Neural cell (in vitro differentiated cells): ENCODE results near the gene CAMK2B. TPM values are rescaled to one million over a fixed set of nuclear protein-coding genes. Genes with fewer than 3 reads are reported as not detected.

Experiments
- H2AFZ ChIP-seq: fragments of 200-600, 300-800 bp; sonication (generic), shearing (Covaris generic); 2 replicates; pipeline ENCODE4 v1.6.0; 2014; ENCODE audit warnings: low read depth, mild to moderate bottlenecking, antibody characterized with exemption, low read length, moderate library complexity
- H3F3A ChIP-seq: fragments of 200-600 bp; shearing (Covaris generic); 2 replicates; pipeline ENCODE4 v1.6.1; 2016; ENCODE audit warnings: mild to moderate bottlenecking, moderate library complexity, mixed read lengths, antibody characterized with exemption, low read length; ENCODE audit not compliant: insufficient read depth, poor library complexity, severe bottlenecking
- H3K27ac ChIP-seq: fragments of 200-600, 300-800 bp; sonication (generic), shearing (Covaris generic); 2 replicates; pipeline ENCODE4 v1.5.1; 2014; ENCODE audit warnings: mild to moderate bottlenecking, low read length, moderate library complexity
- H3K27me3 ChIP-seq: fragments of 300-800, 200-600 bp; sonication (generic), shearing (Covaris generic); 2 replicates; pipeline ENCODE4 v1.6.0; 2014; ENCODE audit warnings: mild to moderate bottlenecking, low read depth, low read length, moderate library complexity; ENCODE audit not compliant: insufficient read depth
- H3K36me3 ChIP-seq: fragments of 300-800, 200-600 bp; sonication (generic), shearing (Covaris generic); 2 replicates; pipeline ENCODE4 v1.5.1; 2014; ENCODE audit warnings: mild to moderate bottlenecking, antibody characterized with exemption, low read length, moderate library complexity; ENCODE audit not compliant: insufficient read depth
- H3K4me2 ChIP-seq: fragments of 300-800, 200-600 bp; sonication (generic), shearing (Covaris generic); 2 replicates; pipeline ENCODE4 v1.6.0; 2014; ENCODE audit warnings: mild to moderate bottlenecking, low read length
- H3K4me3 ChIP-seq: fragments of 300-800, 200-600 bp; sonication (generic), shearing (Covaris generic); 2 replicates; pipeline ENCODE4 v1.5.1; 2014; ENCODE audit warnings: mild to moderate bottlenecking, low read length, moderate library complexity
- H3K79me2 ChIP-seq: fragments of 200-600 bp; shearing (Covaris generic); replicated peaks from 2 replicates; pipeline ENCODE4 v1.6.0; 2014; ENCODE audit warnings: mild to moderate bottlenecking, low read length, moderate library complexity; ENCODE audit not compliant: insufficient read depth
- H3K9ac ChIP-seq: fragments of 300-800, 200-600 bp; sonication (generic), shearing (Covaris generic); 2 replicates; pipeline ENCODE4 v1.6.1; 2016; ENCODE audit warnings: mild to moderate bottlenecking, low read length, mixed read lengths
- H3K9me2 ChIP-seq: fragments of 200-600 bp; shearing (Covaris generic); 2 replicates; pipeline ENCODE4 v1.6.1; 2016; ENCODE audit warnings: mild to moderate bottlenecking, low read length, mixed read lengths; ENCODE audit not compliant: insufficient read depth
- H3K9me3 ChIP-seq: fragments of 200-600, 300-800 bp; sonication (generic), shearing (Covaris generic); 2 replicates; pipeline ENCODE4 v1.6.1; 2016; ENCODE audit warnings: mild to moderate bottlenecking, mixed run types, low read length, moderate library complexity, mixed read lengths
- H4K20me1 ChIP-seq: fragments of 200-600 bp; shearing (Covaris generic); 2 replicates; pipeline ENCODE4 v1.6.1; 2016; ENCODE audit warnings: mild to moderate bottlenecking, mixed run types; ENCODE audit not compliant: insufficient read depth
- CTCF ChIP-seq: fragments of 450-650 bp; IDR thresholded peaks from 2 replicates; pipeline ENCODE4 v1.5.1; 2014; ENCODE audit warnings: antibody characterized with exemption, mild to moderate bottlenecking, moderate library complexity; ENCODE audit not compliant: poor library complexity, severe bottlenecking
- EP300 ChIP-seq: fragments of 450-650 bp; conservative IDR thresholded peaks from 2 replicates; pipeline ENCODE4 v1.6.1; 2014; ENCODE audit warnings: antibody characterized with exemption, mild to moderate bottlenecking, moderate library complexity; ENCODE audit not compliant: poor library complexity, severe bottlenecking
- EZH2 ChIP-seq: fragments of 200-600, 300-800 bp; shearing (Covaris generic), sonication (generic); IDR thresholded peaks from 2 replicates; pipeline ENCODE4 v1.6.1; 2014; ENCODE audit warnings: antibody characterized with exemption, low read length, borderline replicate concordance, mild to moderate bottlenecking; ENCODE audit not compliant: insufficient read depth, poor library complexity, severe bottlenecking
- MXI1 ChIP-seq: fragments of 450-650 bp; conservative IDR thresholded peaks from 2 replicates; pipeline ENCODE4 v1.6.1; 2014; ENCODE audit warnings: antibody characterized with exemption, mild to moderate bottlenecking; ENCODE audit not compliant: poor library complexity, severe bottlenecking
- POLR2AphosphoS5 ChIP-seq: IDR thresholded peaks from 2 replicates; pipeline ENCODE4 v1.6.1; 2012
- RAD21 ChIP-seq: fragments of 450-650 bp; conservative IDR thresholded peaks from 2 replicates; pipeline ENCODE4 v1.6.1; 2014; ENCODE audit warnings: antibody characterized with exemption, mild to moderate bottlenecking, moderate library complexity
- REST ChIP-seq: IDR thresholded peaks from 2 replicates; pipeline ENCODE4 v1.6.1; 2012; ENCODE audit warnings: borderline replicate concordance
- SMC3 ChIP-seq: fragments of 450-650 bp; conservative IDR thresholded peaks from 2 replicates; pipeline ENCODE4 v1.6.1; 2014; ENCODE audit warnings: antibody characterized with exemption, mild to moderate bottlenecking, moderate library complexity; ENCODE audit not compliant: poor library complexity
- TAF1 ChIP-seq: IDR thresholded peaks from 2 replicates; pipeline ENCODE4 v1.6.1; 2012; ENCODE audit warnings: low read depth
- polyA plus RNA-seq: library from polyadenylated mRNA; depleted of rRNA; stranded (reverse); fragments of >200 nt; gene quantifications from 2 replicates; pipeline ENCODE4 v1.2.3, GENCODE V29; 2014

Gene CAMK2B
- polyA plus RNA-seq, 1 donor from 2014 or later: 67.3 TPM

- Histone ChIP-seq H3K36me3 (no peaks in the 10 kb centered on the region), H3F3A (no peaks in the 10 kb centered on the region), H4K20me1 (no peaks in the 10 kb centered on the region), H3K9me2 (no peaks in the 10 kb centered on the region), H3K9ac (no peak overlapping the region), H3K27me3 (no peaks in the 10 kb centered on the region), H3K27ac (no peak overlapping the region), H3K4me2 (no peak overlapping the region), H3K9me3 (no peaks in the 10 kb centered on the region), H3K79me2 (no peaks in the 10 kb centered on the region), H2AFZ (no peak overlapping the region), H3K4me3 (no peak overlapping the region)
- no peak for TF ChIP-seq SMC3
- TF ChIP-seq TAF1: no peak
- no peak for TF ChIP-seq REST
- no peak for TF ChIP-seq CTCF
- no peak for TF ChIP-seq EZH2
- TF ChIP-seq POLR2AphosphoS5: no peak
- no peak for TF ChIP-seq EP300
- TF ChIP-seq MXI1: no peak
- TF ChIP-seq RAD21: no peak
Measured at GRCh38 chr7:44277851-44278250, 47.5 kb downstream of the CAMK2B start.

- H2AFZ ChIP-seq: no peak overlapping the region
- H3K27ac ChIP-seq: no peak overlapping the region
- TF ChIP-seq TAF1 (no peak), RAD21 (no peak), SMC3 (no peak), MXI1 (no peak), EP300 (no peak), EZH2 (no peak), POLR2AphosphoS5 (no peak), REST (no peak), CTCF (no peak)
- no peaks in the 10 kb centered on the region for H3K9me3 ChIP-seq
- no peaks in the 10 kb centered on the region for H3F3A ChIP-seq
- H3K79me2 ChIP-seq: no peaks in the 10 kb centered on the region
- no peaks in the 10 kb centered on the region for H3K27me3 ChIP-seq
- H4K20me1 ChIP-seq: no peaks in the 10 kb centered on the region
- no peaks in the 10 kb centered on the region for H3K9me2 ChIP-seq
- H3K36me3 ChIP-seq: no peaks in the 10 kb centered on the region
- H3K4me2 ChIP-seq: no peak overlapping the region
- H3K9ac ChIP-seq: no peak overlapping the region
- H3K4me3 ChIP-seq: no peak overlapping the region
Measured at GRCh38 chr7:44277391-44277790, 48.0 kb downstream of the CAMK2B start.
